Body of pancreas (tissue), 4 donors: ENCODE results near the gene GALNT3.

Experiments
- POLR2A ChIP-seq, 3 donors: fragments of 450-650 bp; IDR thresholded peaks; one replicate each; pipeline ENCODE4 v1.6.1; 2016; ENCODE audit warnings: antibody characterized with exemption in 3 of 3, mild to moderate bottlenecking in 2 of 3
- TF ChIP-seq, protein P1 (sequence below), 7 experiments: fragments of 450-650 bp in 4 of 7; fragments of 200-600 bp in 3 of 7; sonication (generic) in 3 of 7; IDR thresholded peaks; one replicate each; pipeline ENCODE4 v1.5.1; 2016 to 2019; ENCODE audit warnings: antibody characterized with exemption in 7 of 7

GRCh38 chr2:165839610-165840009 is 45.6 kb upstream of the GALNT3 start:
- TF ChIP-seq POLR2A (IDR thresholded peaks at IDR 0.05) = no peak
- TF ChIP-seq, protein P1, sequence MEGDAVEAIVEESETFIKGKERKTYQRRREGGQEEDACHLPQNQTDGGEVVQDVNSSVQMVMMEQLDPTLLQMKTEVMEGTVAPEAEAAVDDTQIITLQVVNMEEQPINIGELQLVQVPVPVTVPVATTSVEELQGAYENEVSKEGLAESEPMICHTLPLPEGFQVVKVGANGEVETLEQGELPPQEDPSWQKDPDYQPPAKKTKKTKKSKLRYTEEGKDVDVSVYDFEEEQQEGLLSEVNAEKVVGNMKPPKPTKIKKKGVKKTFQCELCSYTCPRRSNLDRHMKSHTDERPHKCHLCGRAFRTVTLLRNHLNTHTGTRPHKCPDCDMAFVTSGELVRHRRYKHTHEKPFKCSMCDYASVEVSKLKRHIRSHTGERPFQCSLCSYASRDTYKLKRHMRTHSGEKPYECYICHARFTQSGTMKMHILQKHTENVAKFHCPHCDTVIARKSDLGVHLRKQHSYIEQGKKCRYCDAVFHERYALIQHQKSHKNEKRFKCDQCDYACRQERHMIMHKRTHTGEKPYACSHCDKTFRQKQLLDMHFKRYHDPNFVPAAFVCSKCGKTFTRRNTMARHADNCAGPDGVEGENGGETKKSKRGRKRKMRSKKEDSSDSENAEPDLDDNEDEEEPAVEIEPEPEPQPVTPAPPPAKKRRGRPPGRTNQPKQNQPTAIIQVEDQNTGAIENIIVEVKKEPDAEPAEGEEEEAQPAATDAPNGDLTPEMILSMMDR (IDR thresholded peaks at IDR 0.05) = no peak
